Ishikawa (cell line): ENCODE data around the gene GRM1.

Experiments used
- EP300 ChIP-seq: IDR thresholded peaks from 2 replicates; pipeline ENCODE4 v1.6.1; 2012; ENCODE audit warnings: borderline replicate concordance
- FOXM1 ChIP-seq: IDR thresholded peaks from 2 replicates; pipeline ENCODE4 v1.6.1; 2012; ENCODE audit warnings: low read depth, borderline replicate concordance
- RAD21 ChIP-seq: IDR thresholded peaks from 2 replicates; pipeline ENCODE4 v1.6.1; 2012; ENCODE audit warnings: low read depth
- TAF1 ChIP-seq: IDR thresholded peaks from 2 replicates; pipeline ENCODE4 v1.6.1; 2012; ENCODE audit warnings: low read depth, mild to moderate bottlenecking
- TCF12 ChIP-seq: IDR thresholded peaks from 2 replicates; pipeline ENCODE4 v1.6.1; 2012; ENCODE audit warnings: low read depth
- TEAD4 ChIP-seq: IDR thresholded peaks from 2 replicates; pipeline ENCODE4 v1.6.1; 2012
- YY1 ChIP-seq: IDR thresholded peaks from 2 replicates; pipeline ENCODE4 v1.6.1; 2012; ENCODE audit warnings: low read depth
- TF ChIP-seq, protein P1 (sequence below): IDR thresholded peaks from 2 replicates; pipeline ENCODE4 v1.6.1; 2012; ENCODE audit warnings: low read depth, mild to moderate bottlenecking

- TF ChIP-seq TCF12 (peak; percentile 69), YY1 (no peak), RAD21 (no peak), TAF1 (no peak), FOXM1 (peak; percentile 49; the same call in 1 of the 2 replicates), TEAD4 (peak; percentile 42), EP300 (peak; percentile 78)
- TF ChIP-seq, protein P1, sequence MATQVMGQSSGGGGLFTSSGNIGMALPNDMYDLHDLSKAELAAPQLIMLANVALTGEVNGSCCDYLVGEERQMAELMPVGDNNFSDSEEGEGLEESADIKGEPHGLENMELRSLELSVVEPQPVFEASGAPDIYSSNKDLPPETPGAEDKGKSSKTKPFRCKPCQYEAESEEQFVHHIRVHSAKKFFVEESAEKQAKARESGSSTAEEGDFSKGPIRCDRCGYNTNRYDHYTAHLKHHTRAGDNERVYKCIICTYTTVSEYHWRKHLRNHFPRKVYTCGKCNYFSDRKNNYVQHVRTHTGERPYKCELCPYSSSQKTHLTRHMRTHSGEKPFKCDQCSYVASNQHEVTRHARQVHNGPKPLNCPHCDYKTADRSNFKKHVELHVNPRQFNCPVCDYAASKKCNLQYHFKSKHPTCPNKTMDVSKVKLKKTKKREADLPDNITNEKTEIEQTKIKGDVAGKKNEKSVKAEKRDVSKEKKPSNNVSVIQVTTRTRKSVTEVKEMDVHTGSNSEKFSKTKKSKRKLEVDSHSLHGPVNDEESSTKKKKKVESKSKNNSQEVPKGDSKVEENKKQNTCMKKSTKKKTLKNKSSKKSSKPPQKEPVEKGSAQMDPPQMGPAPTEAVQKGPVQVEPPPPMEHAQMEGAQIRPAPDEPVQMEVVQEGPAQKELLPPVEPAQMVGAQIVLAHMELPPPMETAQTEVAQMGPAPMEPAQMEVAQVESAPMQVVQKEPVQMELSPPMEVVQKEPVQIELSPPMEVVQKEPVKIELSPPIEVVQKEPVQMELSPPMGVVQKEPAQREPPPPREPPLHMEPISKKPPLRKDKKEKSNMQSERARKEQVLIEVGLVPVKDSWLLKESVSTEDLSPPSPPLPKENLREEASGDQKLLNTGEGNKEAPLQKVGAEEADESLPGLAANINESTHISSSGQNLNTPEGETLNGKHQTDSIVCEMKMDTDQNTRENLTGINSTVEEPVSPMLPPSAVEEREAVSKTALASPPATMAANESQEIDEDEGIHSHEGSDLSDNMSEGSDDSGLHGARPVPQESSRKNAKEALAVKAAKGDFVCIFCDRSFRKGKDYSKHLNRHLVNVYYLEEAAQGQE: no peak
Observed at GRCh38 chr6:146200176-146200575, 171.3 kb downstream of the GRM1 start.
